Fibroblast of skin of right biceps (primary cell): ENCODE results near the gene MAD2L1BP.

ENCODE experiments used
- DNase-seq: peaks from one replicate; pipeline ENCODE4 v3.0.0-alpha.2; 2013

Gene MAD2L1BP

GRCh38 chr6:43667245-43668150 lies 31.9 kb downstream of the MAD2L1BP start:
- peak; percentile 62 for DNase-seq

- DNase-seq: peak; percentile 73
These were observed 32.8 kb downstream of the MAD2L1BP start for GRCh38 chr6:43668151-43669028.

- no peak for DNase-seq
These were observed 33.6 kb downstream of the MAD2L1BP start for GRCh38 chr6:43669050-43669921.

DNA sequence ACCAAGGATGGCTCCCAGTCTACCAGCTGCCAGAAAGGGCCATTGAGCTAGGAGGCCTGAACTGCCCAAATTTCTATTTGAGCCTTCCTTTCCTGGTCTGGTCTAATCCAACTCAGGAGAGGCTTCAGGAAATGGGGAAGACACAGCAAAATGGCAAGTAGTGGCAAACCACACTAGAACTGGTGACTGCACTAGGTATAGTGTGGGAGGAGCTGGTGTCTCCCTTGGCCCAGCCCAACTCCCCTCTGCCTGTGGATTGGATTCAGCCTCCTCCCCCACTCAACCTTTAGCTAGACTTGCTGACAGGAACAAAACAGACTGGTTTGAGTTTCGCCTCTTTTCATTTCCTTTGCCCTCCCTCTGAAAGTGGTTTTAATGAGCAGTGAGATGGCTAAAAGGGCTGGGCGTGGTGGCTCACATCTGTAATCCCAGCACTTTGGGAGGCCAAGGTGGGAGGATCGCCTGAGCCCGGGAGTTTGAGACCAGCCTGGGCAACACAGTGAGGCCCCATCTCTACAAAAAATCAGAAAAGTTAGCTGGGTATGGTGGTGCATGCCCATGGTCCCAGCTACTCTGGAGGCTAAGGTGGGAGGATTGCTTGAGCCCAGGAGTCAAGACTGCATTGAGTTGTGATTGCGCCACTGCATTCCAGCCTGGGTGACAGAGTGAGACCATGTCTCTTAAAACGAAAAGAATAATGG lies 34.4 kb downstream of the MAD2L1BP start:
- no peak for DNase-seq

GRCh38 chr6:43670623-43670986 lies 35.0 kb downstream of the MAD2L1BP start:
- no peak for DNase-seq

GRCh38 chr6:43671011-43671800 lies 35.6 kb downstream of the MAD2L1BP start:
- peak; percentile 29 for DNase-seq

DNA sequence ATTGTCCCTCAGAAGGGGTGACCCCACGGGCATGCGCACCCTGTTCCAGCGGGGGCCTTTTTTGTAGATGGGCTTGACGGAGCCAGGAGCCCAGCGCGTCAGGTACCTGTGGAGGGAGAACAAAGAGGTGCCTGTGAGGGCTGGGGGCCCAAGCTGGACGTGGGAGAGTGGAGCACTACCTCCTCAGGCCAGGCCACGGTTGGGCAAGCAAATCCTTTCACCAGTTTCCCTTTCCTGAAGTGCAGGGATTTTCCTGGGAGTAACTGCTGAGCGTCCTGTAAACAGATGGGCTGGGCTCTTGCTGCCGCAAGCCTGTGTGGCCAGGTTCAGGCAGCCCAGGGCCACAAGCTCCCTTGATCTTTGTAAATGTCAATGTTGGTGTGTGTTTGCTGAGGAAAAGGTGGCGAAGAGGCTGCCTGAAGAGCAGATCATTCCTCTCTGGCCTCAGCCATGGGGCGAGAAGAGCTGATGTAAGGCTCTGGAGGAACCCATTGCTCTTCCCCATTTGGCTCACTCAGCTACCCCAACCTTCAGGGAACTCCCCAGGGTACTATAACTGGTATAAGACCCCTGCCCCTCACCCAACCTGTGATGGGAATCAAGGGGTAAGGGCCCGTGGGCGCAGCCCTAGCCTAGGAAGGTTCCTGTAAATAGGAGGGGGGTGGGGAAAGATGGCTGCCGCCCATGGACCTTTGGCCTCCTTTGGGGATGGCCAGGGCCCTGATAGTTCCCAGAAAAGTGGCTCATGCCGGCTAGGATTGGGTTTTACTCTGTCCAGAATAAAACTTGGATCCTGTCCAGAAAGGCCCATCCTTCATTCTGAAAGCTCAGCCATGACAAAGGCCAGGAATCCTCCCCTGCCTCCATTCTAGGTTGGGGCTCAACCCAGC lies 36.4 kb downstream of the MAD2L1BP start:
- DNase-seq: no peak

- DNase-seq: no peak
These were observed 37.9 kb downstream of the MAD2L1BP start for GRCh38 chr6:43673444-43674084.

DNA sequence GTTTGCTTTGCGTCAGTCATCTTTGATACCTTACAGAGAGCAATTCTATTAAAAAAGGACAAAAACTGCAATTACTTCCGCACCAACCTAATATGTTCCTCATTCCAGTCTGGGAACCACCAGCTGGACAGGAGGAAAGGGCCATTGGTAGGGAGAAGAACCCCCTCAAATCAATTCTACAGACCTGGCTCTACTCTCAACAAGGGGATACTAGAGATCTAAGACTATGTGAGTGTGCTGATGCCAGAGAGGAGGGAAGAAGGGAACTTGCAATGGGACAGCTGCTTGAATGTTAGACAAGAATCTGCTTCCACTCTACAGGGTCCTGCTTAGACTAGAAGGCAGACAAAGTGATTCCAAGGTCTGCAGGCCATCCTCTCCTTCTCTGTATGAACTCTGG lies 38.7 kb downstream of the MAD2L1BP start:
- no peak for DNase-seq

- DNase-seq: no peak
These were observed 39.3 kb downstream of the MAD2L1BP start for GRCh38 chr6:43674921-43675320.

DNA sequence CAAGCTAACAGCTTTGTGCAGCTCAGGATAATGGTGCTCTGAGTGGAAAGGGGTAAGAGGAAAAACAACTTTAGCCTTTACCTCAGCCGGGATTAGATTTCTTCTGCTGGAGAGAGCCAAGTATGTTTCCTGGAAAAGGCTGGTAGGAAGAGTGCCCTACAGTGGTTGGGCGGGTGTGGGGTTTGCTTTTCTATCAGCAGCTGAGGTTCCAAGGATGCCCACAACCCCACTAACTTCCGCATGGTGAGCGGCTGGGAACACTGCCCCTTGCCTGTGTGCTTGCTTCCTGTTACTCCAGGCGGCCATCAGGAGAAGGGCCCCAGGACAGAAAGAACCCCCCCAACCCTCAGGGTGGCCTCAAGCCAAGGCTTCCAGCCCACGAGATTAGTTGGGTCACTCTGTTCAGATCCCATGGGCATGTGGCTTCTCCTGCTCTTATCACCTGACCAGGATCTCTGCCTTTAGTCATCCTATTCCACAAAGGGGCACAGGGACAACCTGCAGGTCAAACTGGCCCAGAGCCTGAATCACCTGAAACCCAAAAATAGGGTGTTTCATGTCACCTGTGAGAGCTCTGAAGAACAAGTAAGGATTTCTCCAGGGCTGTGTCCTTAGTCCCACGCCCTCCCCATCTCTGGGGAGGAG lies 41.4 kb downstream of the MAD2L1BP start:
- DNase-seq: no peak

- DNase-seq: no peak
These were observed 42.1 kb downstream of the MAD2L1BP start for GRCh38 chr6:43677759-43678158.

- no peak for DNase-seq
These were observed 42.7 kb downstream of the MAD2L1BP start for GRCh38 chr6:43678341-43678740.

DNA sequence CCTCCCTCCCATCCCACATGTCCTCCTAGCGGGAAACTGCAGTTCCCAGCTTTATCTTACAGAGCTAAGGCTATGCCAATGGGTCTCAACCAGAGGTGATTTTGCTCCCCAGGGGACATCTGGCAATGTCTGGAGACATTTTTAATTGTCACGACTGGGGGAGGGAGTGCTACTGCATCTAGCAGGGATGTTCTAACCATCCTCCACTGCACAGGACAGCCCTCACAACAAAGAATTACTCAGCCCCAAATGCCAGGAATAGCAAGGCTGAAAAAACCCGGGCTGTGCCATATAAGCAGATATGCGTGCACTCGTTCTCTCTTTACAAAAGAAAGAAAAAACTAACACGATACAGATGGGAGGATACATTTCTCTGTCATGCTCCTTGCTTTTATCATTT lies 43.4 kb downstream of the MAD2L1BP start:
- peak; percentile 40 for DNase-seq

GRCh38 chr6:43680308-43681200 lies 44.9 kb downstream of the MAD2L1BP start:
- DNase-seq: no peak

GRCh38 chr6:43681303-43681702 lies 45.7 kb downstream of the MAD2L1BP start:
- no peak for DNase-seq

DNA sequence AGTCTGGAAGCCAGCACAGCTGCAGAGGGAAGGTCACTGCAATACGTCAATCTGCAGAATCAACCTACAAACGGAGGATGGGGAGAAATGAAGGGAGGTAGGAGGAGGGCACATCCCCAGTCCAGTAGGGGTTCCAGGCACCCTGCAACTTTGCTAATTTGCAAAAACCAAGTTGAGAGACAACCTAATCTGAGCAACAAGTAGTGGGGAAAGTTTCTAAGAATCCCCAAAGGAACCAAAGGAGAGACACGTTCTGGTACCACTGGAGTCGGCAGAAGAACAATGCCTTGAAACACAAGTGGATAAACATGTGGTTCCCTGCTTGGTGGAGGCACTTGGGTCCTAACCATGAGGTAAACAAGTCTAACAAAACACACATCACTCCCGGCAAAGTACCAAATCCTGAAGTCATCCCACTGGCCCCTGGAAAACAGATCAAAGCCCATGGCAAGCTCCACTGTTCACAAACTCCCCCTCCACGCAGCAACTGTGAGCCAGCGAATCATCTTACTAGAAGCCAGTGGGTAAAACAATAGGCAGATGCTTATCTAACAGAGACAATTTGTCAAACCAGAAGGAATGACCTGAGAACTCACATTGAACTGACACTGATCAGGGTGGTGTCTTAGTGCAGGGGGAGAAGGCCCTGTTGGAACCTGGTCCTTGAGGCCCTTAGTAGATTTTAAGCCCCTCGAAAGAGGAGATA lies 47.2 kb downstream of the MAD2L1BP start:
- no peak for DNase-seq
